HG02571 (cell line): Measurements from ENCODE around the gene CCNYL1.
"Not testable (repeated sequence)": the region's sequence is repeated elsewhere in the genome, so short reads cannot be mapped to it uniquely, and the experiment has no call there.

Experiments
- ATAC-seq: cut with Tn5 transposase; IDR thresholded peaks from one replicate; pipeline ENCODE4 v1.9.1; 2021; ENCODE audit warnings: mild to moderate bottlenecking, moderate library complexity; ENCODE audit not compliant: unreplicated experiment

Gene CCNYL1

DNA sequence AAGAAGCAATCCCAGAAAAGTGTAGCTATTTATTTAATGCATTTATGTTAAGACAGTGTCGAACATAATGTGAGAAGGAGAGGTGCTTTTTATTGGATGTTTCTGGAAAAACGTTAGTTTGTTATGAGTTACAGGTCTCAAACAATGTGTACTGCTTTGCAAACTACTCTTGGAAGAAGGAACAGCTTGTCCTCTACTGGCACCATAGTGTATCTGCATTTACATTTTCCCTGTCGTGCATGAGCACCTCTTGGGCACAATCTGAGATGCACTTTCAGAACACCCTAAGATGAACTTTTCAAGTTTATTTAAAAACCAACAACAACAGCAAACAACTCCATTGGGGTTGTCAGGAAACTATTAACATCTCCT is 22.8 kb downstream of the CCNYL1 start:
- ATAC-seq: no peak

- no peak for ATAC-seq
Measured at GRCh38 chr2:207734636-207735512, 23.4 kb downstream of the CCNYL1 start.

DNA sequence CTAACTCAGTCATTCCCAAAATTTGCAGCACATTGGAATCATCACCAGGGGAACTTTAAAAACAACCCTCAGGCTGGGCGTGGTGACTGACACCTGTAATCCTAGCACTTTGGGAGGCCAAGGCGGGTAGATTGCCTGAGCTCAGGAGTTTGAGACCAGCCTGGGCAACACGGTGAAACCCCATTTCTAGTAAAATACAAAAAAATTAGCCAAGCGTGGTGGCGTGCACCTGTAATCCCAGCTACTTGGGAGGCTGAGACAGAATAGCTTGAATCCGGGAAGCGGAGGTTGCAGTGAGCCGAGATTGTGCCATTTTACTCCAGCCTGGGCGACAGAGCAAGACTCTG is 24.0 kb downstream of the CCNYL1 start:
- ATAC-seq: not testable (repeated sequence)

DNA sequence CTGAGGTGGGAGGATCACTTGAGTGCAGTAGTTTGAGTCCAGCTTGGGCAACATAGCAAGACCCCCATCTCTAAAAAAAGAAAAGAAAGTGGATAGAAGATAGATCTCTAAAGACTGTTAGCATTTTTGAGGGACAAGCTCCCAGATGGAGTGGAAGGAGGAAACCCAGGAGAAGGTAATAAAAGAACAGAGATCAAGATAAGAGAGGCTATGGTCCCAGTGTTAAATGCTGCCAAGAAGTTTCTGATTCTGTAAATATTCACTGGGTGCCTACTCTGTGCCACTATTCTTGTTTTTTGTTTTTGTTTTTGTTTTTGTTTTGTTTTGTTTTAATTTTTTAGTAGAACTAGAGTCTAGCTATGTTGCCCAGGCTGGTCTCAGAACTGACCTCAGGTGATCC is 32.1 kb downstream of the CCNYL1 start:
- no peak for ATAC-seq

DNA sequence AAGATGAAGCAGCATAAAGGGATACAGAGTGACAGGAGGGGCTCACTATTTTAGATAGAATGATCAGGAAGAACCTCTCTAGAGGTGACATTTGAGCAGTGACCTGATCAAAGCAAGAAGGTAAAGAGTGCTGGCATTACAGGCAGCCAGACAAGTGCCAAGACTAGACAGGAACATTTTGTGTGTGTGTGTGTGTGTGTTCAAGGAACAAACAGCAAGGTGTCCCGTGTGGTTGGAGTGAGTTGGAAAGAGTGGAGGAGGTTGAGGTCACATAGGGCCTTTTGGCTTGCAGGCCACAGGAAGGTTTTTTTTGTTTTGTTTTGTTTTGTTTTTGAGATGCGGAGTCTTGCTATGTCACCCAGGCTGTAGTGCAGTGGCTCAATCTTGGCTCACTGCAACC is 32.6 kb downstream of the CCNYL1 start:
- no peak for ATAC-seq

- no peak for ATAC-seq
Measured at GRCh38 chr2:207744451-207744850, 33.0 kb downstream of the CCNYL1 start.

DNA sequence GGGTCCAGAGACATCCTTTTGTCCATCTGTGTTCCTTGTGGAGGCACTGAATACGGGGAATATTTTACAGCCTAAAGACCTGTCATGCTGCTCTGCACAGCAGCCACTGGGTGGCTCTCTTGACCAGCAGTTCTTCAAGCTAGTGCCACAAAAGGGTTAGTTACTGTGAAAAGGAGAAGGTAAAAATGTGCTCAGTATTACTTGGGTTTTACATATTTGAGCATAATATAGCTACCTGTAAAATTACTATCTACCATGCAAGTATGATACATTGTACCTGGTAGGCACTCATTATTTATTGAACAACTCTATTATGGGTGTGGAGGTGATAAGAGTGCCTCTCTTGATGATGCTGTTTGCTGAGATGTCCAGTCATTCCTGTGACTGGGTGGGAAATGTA is 34.7 kb downstream of the CCNYL1 start:
- peak; percentile 84 for ATAC-seq

DNA sequence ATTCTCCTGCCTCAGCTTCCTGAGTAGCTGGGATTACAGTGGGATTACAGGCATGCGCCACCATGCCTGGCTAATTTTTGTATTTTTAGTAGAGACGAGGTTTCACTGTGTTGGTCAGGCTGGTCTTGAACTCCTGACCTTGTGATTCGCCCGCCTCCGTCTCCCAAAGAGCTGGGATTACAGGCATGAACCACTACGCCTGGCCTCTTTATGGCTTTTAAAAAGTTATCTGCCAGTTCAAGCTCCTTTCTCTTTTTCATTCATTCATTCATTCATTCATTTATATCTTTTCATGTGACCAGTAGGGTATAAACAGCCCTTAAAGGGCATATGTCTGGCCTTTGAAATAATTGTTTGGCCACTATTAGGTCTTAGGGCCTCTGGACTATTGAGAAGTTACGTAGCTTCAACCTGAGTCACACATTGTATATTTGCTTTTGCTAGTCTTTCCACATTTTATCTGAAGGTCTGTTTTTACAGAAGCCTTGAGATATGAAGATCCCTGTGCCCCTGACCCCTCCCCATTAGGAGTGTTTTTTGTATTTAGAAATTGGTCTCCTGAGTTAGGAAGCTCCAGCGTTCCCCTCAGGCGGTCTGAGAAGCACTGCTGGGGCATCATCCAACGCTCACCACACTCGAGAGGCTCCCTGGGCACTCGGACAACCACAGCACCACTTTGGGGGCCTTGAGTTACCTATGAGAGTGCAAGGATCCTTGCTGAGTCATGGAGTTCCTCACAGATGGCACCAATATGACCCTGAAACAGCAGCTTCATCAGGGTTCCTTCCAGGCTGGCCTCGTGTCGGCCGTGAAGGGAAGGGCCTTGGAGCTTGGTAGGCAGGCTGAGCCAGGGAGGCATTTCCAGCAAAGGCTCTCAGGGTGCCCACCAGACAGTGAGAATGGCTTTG is 36.5 kb downstream of the CCNYL1 start:
- ATAC-seq: no peak

DNA sequence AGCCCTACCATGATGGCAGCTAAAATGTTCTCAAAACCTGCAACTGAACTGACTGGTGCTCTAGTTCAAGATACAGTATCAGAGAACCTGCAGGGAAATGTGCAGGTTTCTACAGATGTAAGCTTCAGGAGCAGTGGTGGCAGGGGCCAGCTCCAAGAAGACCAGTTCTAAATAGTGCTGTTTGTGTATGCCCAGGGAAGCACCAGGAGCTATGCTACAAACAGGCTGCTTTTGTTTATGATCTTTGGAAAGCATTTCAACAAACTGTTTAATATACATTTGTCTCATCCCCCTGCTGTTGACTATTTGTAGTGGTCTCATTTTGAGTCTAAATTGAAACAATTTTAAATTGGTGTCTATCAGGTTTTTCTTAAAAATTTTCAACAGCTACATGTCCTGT is 37.6 kb downstream of the CCNYL1 start:
- ATAC-seq: no peak

GRCh38 chr2:207749873-207750272 is 38.4 kb downstream of the CCNYL1 start:
- no peak for ATAC-seq

DNA sequence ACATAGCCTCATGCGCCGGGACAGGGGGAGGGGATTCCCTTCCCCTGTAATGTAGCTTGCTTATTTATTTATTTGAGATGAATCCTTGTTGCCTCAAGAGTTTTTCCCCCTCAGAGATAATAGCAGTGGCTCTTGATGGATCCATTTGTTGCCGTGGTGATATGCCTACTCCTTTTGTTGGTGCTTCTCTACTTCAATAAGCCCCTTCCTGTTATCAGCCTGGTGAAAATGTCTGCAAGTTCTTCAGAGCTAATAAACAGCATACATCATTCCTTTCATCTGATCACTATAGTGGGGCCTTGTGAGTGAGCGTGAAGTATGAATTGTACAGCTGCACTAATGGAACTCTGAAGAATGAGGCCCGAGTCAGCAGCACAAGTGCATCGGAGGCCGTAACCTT is 38.9 kb downstream of the CCNYL1 start:
- no peak for ATAC-seq

- no peak for ATAC-seq
Measured at GRCh38 chr2:207750876-207751275, 39.4 kb downstream of the CCNYL1 start.

GRCh38 chr2:207753688-207754087 is 42.2 kb downstream of the CCNYL1 start:
- ATAC-seq: not testable (repeated sequence)

DNA sequence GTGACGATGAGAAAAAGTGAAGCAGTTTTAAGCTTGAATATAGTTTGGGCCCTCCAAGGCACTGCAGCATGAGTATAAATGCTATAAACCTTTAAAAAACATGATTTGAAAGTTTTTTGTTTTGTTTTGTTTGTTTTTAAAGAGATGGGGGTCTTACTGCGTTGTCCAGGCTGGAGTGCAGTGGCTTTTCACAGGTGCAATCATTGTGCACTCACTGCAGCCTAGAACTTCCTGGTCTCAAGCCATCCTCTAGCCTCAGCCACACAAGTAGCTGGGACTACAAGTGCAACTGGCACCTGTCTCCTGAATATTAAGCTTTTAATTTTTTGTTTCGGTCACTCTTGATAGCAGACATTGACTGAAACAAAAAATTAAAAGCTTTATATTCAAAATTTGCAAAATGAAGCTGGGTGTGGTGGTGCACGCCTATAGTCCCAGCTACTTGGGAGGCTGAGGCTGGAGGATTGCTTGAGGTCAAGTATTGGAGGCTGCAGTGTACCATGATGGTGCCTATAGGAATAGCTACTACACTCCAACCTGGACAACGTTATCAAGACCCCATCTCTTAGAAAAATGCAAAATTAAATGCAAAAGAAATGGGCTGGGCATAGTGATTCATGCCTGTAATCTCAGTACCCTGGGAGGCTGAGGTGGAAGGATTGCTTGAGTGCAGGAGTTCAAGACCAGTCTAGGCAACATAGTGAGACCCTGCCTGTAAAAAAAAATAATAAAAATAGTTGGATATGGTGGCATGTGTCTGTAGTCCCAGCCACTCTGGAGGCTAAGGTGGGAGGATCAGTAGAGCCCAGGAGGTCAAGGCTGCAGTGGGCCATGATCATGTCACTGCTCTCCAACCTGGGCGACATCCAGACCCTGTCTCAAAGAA is 43.3 kb downstream of the CCNYL1 start:
- ATAC-seq: no peak

DNA sequence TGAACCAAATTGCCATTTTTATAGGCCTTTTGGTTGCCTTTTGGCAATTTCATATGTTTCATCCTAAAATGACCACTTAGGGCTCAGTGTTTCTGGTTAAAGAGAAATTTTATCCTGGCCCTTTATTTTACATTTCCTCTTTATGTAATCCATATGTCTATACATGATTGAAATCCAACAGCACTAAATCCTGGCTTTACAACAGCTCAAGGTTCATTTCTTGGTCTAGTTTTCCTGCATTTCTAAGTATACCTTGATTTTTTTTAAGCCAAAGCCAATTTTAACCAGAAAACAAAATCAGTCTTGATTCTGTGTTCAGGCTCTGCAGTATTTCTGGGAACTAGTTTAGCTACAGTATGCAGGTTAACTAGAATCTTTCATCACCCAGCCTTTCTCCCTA is 46.6 kb downstream of the CCNYL1 start:
- ATAC-seq: no peak

- ATAC-seq: no peak
Measured at GRCh38 chr2:207759890-207760289, 48.5 kb downstream of the CCNYL1 start.

GRCh38 chr2:207760453-207760852 is 49.0 kb downstream of the CCNYL1 start:
- no peak for ATAC-seq

DNA sequence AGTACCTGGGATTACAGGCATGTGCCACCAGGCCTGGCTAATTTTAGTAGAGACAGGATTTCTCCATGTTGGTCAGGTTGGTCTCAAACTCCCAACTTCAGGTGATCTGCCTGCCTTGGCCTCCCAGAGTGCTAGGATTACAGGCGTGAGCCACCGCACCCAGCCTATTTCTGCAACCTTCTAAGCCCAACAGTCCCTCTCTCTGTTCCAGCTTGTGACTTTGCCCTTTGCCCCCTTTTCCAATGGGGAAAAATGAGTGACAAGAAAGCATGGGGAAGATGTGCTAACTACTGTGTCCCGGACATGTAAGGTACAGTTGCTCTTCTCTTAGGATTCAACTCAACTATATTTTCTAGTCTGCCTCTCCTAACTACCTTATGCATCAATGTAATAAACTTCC is 50.0 kb downstream of the CCNYL1 start:
- ATAC-seq: not testable (repeated sequence)

GRCh38 chr2:207762146-207762545 is 50.7 kb downstream of the CCNYL1 start:
- no peak for ATAC-seq

DNA sequence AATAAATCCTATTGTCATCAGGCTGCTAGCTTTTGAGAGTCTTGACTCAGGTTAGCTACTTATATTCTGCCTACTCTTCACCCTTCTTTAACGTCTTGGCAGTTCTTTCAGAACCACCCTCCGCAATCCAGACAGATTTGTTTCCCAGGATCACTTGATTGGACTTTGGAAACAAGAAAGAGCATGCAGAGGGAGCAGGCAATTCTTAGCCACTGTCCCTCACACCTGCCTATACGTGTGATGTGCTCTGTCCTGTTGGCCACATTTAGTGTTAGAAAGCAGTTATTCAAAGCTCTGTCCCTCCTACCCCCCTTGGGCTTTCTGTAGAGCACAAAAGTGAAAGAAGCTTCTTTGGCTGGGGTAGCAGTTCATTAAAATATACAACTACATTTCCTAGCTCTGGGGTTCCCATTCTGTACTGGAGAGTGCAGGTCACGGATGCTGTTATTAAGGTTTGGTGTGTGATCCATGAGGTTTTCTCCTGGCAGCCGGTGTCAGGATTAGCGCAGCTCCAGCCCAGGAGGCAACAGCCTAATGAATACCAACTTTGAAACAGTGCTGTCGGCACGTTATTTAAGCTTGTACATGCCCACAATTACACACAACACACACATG is 52.0 kb downstream of the CCNYL1 start:
- ATAC-seq: no peak
